NCI-H748 treated with DMSO at 0.1 percent for 48 hours (cell line): ENCODE results near the gene SHISA7.
A peak's percentile ranks its signal among the peaks of the same experiment; 100 is the strongest.
"Not testable (repeated sequence)": the region's sequence is repeated elsewhere in the genome, so short reads cannot be mapped to it uniquely, and the experiment has no call there.

Experiments
- DNase-seq: peaks from one replicate; lab custom pipeline; 2025; lab: John Stamatoyannopoulos, UW

SHISA7 gene

GRCh38 chr19:55447421-55448174, 4.5 kb upstream of the SHISA7 start:
- peak; percentile 56 for DNase-seq

GRCh38 chr19:55446060-55446459, 3.0 kb upstream of the SHISA7 start:
- no peak for DNase-seq

- no peak for DNase-seq
Measured at GRCh38 chr19:55444646-55445045, 1.5 kb upstream of the SHISA7 start.

GRCh38 chr19:55443824-55444480, 852 bp upstream of the SHISA7 start:
- no peak for DNase-seq

- peak; percentile 12 for DNase-seq
Measured at GRCh38 chr19:55442372-55442961, 633 bp downstream of the SHISA7 start.

GRCh38 chr19:55441692-55442321, 1.3 kb downstream of the SHISA7 start:
- peak; percentile 71 for DNase-seq

GRCh38 chr19:55441319-55441691, 1.8 kb downstream of the SHISA7 start:
- no peak for DNase-seq

- no peak for DNase-seq
Measured at GRCh38 chr19:55440411-55441105, 2.5 kb downstream of the SHISA7 start.

GRCh38 chr19:55439052-55439451, 4.0 kb downstream of the SHISA7 start:
- no peak for DNase-seq

- DNase-seq = no peak
Measured at GRCh38 chr19:55437410-55437809, 5.7 kb downstream of the SHISA7 start.

- no peak for DNase-seq
Measured at GRCh38 chr19:55436847-55437246, 6.3 kb downstream of the SHISA7 start.

- DNase-seq = no peak
Measured at GRCh38 chr19:55435020-55435419, 8.1 kb downstream of the SHISA7 start.

- DNase-seq = no peak
Measured at GRCh38 chr19:55434356-55434919, 8.7 kb downstream of the SHISA7 start.

GRCh38 chr19:55433292-55433691, 9.8 kb downstream of the SHISA7 start:
- no peak for DNase-seq

GRCh38 chr19:55432241-55432959, 10.7 kb downstream of the SHISA7 start:
- DNase-seq = no peak

- DNase-seq = no peak
Measured at GRCh38 chr19:55431183-55431582, 11.9 kb downstream of the SHISA7 start.

GRCh38 chr19:55426042-55426441, 17.1 kb downstream of the SHISA7 start:
- DNase-seq = no peak

GRCh38 chr19:55424518-55424917, 18.6 kb downstream of the SHISA7 start:
- no peak for DNase-seq

- DNase-seq = no peak
Measured at GRCh38 chr19:55423225-55424005, 19.7 kb downstream of the SHISA7 start.

GRCh38 chr19:55421281-55421680, 21.8 kb downstream of the SHISA7 start:
- DNase-seq = not testable (repeated sequence)
